GM21528 (cell line): ENCODE results near the gene HDAC10.

Source experiments
- ATAC-seq: cut with Tn5 transposase; IDR thresholded peaks from one replicate; pipeline ENCODE4 v1.9.1; 2021; ENCODE audit warnings: mild to moderate bottlenecking, moderate library complexity; ENCODE audit not compliant: unreplicated experiment, low FRiP score

HDAC10 gene, protein sequence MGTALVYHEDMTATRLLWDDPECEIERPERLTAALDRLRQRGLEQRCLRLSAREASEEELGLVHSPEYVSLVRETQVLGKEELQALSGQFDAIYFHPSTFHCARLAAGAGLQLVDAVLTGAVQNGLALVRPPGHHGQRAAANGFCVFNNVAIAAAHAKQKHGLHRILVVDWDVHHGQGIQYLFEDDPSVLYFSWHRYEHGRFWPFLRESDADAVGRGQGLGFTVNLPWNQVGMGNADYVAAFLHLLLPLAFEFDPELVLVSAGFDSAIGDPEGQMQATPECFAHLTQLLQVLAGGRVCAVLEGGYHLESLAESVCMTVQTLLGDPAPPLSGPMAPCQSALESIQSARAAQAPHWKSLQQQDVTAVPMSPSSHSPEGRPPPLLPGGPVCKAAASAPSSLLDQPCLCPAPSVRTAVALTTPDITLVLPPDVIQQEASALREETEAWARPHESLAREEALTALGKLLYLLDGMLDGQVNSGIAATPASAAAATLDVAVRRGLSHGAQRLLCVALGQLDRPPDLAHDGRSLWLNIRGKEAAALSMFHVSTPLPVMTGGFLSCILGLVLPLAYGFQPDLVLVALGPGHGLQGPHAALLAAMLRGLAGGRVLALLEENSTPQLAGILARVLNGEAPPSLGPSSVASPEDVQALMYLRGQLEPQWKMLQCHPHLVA

DNA sequence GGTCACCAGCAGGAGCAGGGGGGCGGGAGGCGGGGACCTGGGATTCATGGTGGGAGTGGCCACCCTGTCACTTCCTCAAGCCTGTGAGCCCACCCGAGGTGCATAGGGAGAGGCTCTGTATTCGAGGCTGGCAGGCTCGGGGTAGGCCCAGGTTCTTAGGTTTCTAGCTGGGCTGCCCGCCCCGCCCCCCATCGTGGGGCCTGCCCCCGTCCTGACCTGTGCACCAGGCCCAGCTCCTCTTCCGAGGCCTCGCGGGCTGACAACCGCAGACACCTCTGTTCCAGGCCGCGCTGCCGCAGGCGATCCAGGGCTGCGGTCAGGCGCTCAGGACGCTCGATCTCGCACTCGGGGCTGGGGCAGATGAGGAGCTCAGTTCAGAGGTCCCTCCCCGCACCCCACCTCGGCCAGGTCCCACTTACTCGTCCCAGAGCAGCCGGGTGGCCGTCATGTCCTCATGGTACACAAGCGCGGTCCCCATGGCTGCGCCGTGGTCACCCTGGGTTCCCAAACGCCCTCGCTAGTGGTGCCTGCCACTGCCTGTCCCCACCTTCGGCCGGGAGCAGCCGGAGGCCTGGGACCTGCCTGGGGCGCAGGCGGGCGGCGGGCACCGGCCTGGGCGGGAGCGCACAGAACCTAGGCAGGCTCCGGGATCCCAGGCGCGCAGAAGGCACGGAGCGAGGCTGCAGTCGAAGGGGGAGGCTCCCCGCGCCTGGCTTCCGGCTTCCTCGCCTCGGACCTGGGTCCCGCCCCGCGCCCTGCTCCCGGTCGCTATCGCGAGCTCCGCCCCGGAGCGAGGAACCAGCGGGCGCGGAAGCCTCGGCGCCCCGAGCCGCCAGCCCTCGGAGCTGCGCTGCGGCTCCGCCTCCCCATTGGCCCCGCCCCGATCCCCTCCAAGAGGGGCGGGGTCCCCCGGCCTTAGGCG is at the start of gene HDAC10:
TSS of gene HDAC10 (minus strand) at position 711 of the 922 bp plus-strand sequence. CDS start at position 478, 233 bp downstream.
- ATAC-seq = peak; percentile 42

DNA sequence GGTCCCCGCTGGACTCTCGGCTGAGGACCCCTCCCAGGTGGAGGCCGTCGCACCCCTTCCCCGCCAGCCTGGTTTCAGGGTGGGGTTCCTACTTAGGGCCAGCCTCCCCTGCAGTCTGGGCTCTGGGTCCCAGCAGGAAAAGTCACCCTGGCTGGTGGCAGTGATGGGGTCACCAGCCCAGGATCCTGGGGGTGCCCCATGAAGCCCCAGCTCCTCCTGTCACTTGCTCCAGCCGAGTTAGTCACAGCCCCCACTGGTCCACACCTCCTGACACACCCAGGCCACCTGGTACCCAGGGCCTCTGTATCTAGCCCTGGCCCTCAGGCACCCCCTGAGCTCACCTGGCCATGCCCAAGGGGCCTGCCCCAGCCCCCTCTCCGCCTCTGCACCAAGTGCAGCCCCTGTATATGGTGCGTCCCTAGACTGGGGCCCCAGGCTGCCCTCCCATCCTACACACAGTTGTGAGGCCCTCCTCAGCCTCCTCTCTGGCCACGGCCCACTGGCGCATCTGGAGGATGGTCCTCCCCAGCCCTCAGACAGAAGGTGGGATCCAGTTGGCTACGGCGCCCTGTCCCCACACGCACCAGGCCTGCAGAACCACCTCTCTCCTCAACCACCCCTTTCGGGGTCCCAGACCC is 49.7 kb upstream of the HDAC10 start:
- no peak for ATAC-seq

DNA sequence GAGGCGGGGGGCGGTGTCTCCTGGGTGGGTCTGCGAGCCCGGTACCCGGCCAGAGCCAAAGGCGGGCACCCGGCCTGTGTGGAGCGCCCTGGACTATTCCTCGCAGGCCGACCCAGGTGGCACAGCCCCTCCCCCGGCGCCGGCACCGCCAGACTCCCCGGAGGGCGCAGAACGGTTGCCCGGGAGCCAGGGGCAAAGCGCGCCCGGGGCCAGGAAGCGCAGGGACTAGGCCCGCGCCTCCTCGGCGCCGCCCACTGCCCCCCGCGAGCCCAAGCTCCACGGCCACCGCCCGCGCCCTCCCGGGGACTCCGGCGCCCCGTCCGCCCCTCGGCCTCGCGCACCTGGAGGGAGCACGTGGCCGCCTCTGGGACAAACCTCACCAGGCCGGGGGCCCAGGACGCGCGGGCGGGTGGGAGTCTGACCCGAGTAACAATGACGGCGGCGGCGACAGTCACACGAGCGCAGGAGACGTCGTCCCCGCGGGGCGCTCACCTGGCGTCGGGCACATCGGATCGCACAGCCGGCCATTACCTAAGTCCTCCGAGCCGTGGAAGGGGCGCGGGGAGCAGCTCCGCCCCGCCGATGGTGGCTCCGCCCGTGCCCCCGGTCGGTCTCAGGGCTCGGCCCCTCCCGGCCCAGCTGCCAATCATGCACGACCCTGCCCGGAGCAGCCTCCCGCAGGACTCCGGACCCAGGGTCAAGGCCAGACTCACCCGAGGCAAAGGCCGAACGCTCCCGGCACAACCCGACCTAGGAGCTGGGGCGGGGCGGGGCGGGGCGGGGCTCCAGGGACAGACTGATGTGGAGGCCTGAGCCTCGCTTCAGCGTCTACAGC is 48.9 kb upstream of the HDAC10 start:
- no peak for ATAC-seq

DNA sequence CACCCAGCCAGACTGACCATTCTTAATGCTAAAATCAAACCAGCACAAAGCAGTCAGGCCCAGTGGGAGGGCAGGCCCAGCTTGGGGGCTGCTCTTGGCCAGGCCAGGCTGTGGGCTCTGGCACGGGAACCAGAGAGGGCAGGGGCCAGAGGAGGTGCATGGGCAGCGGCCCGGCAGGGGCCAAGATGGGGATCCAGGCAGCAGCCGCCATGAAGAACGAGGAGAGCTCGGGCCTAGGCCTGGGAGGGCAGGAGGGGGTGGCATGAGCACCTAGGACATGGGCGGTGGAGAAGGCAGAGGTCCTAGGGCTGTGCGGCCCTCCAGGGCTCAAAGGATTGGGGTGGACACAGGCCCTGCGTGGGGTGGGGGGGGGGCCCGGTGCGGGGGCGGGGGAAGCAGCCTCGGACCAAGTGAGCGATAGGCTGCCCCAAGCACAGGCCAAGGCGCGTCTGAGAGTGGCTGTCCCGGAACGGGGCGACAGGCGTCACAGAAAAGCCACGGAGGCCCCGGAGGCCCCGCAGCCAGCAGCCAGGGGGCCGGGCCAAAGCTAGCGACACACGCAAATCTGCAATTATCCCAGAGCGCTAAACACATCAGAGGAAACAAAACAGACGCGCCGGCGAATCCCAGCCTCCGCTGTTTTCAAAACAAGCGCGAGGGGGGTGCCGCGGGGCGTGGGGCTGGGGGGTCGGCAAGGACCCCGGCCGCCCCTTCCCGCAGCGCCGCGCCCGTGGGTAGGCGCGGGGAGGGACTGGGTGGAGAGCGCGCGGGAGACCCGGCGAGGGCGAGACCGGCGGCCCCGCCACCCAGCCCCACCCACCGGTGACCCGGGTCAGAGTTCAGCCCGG is 48.1 kb upstream of the HDAC10 start:
- no peak for ATAC-seq

DNA sequence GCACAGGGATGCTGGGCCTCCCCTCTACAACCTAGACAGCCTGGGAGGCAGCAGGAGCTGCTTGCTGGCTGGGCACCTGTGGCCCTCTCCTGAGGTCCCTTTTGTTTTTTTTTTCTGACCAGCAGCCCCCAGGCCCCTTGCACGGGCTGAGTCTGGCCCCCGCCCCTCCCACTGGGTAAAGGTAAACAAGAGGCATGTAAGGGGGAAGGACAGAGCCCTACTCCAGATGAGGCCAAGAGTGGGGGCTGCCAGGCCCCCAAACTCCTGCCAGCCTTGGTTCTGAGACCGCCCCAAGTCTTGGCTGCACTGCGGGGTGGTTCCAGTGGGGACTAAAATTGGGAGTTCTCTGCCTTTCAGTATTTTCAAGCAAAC is 47.2 kb upstream of the HDAC10 start:
- ATAC-seq = no peak

DNA sequence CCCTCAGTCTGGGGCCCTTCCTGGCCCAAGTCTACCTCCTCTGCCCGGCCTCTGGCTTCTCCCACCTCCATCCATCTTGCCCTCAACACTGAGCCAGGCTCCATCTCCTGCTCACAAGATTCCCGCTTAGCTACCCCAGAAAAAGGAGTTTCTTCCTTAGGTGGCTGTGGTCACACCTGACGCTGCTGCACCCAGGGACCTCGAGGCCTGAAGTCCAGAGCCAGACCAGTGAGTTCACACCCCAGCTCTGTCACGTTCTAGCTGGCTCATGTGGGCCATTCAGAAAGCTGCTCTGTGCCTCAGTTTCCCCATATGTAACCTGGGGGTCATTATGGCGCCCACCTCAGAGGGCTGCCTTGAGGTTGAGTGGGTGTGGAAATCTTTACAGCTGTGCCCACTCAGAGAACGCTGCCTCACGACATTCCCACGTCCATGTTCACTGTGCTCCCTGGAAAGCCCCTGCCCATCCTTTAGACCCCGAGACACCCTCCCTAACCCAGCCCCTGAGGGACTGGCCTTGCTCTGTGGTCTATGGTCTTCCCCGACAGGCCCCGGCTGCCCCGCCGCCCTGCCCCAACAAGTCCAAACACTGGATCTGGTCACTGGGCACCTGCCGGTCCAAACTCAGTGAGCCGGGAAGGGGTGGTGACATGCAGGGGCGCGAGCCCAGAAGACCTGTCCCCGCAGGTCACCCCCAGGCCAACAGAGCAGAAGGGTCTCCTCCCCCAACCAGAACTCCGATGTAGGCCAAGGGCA is 46.6 kb upstream of the HDAC10 start:
- ATAC-seq = no peak

DNA sequence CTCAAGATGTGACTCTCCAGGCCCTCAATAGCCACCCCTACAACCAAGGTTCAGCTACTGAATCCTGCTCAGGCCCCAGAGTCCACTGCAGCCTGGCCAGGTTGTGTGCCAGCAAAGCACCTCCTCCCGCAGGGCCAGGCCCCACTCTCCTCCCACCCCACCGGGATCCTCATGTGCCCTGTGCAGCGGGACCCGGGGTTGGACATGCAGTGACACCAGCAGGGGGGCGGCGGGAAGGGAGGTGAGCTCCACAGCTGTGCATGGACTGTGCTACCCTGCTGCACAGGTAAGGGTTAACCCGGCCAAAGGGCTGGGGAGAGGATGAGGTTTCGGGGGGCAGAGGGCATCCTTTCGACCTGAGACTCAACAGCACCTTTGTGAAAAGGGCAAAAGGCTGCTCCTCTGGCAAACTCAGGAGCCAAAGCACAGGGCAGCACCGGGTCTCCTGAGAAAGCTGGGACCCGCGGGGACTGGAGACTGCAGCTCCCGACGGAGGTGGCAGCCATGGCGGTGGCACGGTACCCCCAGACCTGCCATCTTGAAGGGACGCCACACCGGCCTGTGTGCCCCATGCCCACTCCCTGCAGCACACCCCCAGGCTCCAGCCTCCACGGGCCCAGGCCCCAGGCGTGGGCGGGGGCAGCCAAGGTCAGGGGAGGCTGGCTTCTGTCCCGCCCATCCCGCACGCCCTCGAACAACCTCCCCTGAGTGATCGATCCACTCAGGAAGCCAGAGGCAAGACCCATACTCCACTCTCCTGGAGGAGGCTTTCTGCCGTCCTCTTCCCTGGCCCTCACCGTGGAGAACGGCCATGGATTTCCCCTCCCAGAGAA is 45.8 kb upstream of the HDAC10 start:
- ATAC-seq = no peak

DNA sequence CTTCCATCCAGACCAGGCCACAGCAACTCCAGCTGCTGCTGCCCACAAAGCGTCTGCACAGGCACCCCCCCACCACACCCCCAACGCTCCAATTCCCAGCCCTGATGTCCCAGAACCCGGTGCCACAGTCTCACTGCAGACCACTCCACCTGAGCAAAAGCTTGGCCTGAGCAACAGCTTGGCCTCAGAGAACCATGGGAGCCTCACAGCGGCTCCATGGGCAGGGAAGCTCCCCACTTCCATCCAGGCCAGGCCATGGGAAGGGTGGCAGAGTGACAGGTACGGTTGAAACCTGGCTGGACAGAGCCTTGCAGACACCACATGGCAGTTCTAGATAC is 43.2 kb upstream of the HDAC10 start:
- no peak for ATAC-seq

DNA sequence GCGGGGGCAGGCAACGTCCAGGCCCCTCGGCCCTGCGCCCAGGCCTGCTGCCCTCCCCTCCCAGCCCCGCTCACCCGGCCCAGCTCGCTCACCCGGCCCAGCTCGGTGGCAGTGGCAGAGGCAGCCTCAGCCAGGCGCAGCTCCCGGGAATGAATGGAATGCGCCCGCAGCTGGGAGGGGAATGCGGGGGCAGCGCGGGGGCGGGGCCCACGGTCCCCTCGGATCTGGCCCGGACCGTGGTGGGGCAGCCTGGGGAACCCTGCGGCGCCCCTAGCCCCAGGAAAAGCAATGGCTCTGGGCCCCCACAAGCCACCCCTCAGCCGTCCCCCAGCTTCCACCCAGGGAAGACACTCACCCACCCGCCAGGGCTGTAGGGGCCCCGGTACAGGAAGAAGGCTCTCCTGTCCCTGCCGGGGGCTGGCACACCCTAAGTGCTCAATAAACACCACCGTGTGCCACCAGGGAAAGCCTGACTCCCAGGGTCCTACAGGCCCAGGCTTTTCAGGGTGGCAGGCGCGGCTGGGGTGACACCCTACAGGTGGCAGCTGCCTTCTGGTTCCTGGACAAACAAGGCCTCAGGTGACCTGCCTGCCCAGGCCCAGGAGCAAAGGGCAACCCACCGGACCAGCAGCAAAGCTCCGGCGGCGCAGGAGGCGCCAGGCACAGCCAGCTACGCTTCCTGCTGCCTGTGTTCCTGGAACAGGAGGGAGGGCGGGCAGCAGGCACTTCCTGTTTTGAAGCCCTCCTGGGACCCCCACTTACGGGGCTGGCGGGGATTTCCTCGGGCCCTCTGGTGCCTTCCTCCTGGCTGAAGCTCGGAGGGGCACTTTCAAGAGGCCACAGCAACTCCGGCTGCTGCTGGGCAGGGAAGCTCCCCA is 42.6 kb upstream of the HDAC10 start:
- no peak for ATAC-seq

DNA sequence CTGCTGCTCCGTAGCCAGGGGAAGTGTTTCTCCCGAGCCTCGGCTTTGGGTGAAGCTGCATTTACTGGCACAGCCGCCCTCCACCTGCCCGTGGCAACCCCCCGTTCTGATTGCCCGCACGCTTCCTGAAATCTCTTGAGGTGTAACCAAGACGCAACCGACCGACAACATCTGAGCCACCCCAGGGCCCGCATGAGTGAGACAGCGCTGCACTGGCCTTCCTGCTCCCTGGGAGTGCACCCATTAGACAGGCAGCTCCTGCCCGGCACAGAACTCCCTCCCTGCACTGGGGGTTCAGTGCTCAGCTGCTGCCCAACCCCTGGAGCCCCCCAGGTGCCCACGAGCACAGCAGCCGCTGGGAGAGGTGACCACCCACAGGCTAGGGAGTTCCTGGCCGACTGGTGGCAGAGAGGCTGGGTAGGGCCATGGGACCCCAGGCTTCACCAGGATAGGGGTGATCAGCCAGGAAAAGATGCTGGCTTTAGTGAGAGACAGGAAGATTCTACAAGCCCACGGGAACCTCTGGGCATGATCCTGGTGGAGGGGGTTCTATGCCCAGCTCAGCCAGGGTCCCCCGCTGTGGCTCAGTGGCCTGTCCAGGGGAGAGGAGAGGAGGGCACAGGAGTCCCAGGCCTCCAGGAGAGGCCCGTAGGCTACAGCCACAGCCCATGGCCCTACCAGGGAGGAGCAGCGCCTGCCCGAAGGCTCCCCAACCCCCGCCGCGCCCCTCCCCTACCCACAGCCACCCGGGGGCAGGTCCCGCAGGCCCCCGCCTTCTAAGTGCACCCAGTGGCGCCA is 41.8 kb upstream of the HDAC10 start:
- ATAC-seq = no peak

DNA sequence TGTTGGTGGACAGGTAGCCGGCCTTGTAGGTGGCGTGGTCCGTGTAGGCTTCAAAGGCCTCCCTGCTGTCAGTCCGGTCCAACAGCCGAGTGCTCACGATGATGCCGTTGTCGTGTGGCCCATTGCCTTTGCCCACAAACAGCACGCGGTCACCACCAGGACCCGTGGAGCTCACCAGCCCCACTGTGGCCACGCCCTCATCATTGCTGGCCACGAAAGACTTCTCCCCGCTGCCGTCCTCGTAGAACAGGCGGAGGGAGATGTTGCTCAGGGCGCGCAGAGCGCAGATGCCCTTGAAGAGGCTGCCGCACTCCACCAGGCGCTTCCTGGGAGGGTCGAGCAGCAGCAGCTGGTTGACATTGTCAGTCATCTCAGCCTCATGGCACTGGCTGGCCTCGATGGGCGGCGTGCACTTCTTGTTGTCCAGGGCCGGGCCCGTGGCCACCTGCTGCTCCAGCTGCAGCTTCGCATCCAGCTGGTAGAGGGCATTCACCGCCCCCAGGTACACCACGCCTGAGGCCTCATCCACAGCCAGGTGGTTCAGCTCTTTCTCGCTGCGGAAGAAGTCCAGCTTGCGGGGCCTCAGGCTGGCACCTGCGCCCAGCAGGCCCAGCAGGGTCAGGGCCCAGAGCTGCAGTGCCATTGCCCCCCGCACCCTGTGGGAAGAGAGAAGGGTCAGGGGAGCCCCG is 39.0 kb upstream of the HDAC10 start:
- no peak for ATAC-seq

DNA sequence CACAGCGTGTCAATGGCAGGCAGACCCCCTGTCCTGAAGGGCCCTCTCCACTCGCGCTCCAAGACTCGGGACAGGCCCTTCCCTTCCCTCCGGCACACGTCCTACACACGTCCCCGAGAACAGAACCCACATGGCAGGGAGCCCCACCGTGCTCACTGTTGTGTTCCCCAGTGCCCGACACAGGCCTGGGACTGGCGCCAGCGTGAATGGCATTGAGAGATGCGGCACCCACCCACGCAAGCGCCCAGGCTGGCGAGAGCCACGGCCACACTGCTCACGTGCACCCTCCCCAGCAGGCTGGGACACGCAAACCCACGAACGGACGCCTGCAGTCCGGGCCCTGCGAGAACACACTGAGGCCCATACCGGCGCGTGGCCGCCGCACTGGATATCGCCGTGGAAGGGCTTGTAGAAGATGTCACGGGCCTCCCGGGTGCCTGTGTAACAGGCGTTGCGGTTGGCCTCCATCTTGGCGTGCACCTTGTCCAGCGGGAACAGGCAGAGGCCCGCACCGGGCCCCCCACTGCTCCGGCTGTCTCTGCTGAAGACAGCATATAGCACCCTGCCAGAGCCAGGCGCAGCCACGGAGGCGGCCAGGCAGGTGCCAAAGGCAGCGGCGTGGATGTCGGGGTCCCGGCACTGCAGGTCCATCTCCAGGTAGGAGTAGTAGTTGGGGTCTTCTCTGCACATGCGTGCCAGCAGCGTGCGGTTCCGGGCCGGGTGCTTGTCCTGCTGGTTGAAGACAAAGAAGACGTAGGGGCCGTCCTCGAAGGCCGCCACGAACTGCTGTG is 38.3 kb upstream of the HDAC10 start:
- ATAC-seq = no peak

DNA sequence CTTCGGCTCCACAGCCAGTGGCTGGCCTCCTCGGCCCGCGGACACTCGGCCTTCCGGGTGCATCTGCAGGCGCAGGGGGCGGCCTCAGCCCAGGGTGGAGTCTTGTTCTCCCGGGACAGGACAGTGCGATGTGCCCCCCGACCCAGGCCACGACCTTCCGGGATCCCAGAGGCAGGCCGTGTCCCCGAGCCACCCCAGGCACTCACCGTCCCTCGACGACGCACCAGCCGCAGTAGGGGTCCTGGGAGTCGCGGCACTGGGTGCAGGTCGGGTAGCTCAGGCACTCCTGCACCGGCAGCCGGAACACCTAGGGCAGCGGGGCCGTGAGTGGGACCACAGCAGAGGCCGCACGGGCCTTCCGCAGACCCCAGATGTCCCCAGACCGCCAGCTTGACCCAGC is 36.7 kb upstream of the HDAC10 start:
- no peak for ATAC-seq

DNA sequence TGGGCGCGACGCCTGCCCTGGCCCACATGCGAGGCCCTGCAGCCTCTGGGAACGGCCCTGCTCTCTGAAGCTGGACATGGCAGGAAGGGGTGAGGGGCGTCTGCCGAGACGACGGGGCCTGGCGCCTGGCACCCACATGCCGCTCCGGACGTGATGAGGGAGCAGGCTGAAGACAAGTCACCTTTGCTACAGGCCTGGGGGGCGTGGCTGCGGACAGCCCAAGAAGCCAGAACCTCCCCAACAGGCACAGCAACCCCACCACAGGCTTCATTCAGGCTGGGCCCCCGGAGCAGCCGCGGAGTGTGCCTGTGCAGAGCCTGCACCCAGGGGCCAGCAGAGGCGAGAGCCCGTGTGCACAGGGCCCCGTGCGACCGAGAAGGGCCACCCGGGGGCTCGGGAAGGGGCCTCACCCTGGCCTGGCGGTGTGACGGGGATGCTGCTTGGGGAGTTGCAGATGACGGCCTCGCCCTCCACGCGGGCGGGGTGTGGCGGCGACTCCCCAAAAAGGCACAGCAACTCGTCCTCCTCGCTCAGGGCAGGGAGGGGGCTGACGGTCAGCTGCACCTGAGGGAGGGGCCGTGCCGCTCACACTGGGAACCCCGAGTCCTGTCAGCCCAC is 35.7 kb upstream of the HDAC10 start:
- ATAC-seq = no peak
